ENCODE measurements around the gene SCRT2.
"Not testable (repeated sequence)": the region's sequence is repeated elsewhere in the genome, so short reads cannot be mapped to it uniquely, and the experiment has no call there.

The SCRT2 gene

DNA sequence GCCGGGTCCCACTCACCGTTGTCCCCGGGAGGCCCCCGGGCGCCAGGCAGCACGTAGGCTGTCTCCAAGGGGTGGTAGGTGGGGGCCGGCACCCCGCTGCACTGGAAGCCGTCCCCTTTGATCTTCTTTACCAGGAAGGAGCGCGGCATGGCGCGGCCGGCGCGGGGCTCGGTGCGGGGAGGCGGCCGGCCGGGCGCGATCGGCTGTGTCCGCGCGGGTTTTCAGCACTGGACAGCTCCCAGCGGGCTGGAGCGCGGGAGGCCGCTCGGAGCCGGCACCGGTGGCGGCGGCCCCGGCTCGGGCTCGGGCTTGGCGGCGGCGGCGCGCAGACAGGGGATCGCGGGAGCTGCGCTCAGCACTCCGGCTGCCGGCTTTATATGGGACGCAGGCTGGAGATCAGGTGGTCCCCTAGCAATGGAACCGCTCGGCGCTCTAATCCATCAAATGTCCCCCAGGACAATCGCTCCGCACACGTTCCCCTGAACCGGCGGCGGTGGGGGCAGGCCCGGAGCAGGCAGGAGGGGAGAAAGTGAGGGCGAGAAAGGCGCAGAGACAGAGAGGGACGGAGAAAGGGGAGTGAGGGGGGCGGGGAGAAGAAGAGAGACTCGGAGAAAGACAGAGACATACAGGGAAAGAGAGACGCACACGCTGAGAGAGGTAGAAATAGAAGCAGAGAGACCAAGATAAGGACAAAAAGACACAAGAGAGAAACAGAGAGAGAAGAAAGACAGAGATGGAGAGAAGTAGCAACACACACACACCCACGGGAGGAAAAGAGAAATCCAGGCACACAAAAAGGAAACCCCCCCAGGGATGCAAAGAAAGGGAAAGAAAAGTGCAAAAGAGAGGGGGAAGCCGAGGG is at the start of gene SCRT2:
Gene SCRT2, minus strand, starts transcription at position 350 of the 862 bp plus-strand sequence. Its CDS starts 201 bp downstream, at position 149.
- no peak for TF ChIP-seq ZFX (IDR thresholded peaks at IDR 0.05; ENCODE audit: borderline replicate concordance)
- TF ChIP-seq, protein P1, sequence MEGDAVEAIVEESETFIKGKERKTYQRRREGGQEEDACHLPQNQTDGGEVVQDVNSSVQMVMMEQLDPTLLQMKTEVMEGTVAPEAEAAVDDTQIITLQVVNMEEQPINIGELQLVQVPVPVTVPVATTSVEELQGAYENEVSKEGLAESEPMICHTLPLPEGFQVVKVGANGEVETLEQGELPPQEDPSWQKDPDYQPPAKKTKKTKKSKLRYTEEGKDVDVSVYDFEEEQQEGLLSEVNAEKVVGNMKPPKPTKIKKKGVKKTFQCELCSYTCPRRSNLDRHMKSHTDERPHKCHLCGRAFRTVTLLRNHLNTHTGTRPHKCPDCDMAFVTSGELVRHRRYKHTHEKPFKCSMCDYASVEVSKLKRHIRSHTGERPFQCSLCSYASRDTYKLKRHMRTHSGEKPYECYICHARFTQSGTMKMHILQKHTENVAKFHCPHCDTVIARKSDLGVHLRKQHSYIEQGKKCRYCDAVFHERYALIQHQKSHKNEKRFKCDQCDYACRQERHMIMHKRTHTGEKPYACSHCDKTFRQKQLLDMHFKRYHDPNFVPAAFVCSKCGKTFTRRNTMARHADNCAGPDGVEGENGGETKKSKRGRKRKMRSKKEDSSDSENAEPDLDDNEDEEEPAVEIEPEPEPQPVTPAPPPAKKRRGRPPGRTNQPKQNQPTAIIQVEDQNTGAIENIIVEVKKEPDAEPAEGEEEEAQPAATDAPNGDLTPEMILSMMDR (IDR thresholded peaks at IDR 0.05) = no peak
- peak within 1 kb of the TSS; percentile 70 for H3K27ac ChIP-seq

DNA sequence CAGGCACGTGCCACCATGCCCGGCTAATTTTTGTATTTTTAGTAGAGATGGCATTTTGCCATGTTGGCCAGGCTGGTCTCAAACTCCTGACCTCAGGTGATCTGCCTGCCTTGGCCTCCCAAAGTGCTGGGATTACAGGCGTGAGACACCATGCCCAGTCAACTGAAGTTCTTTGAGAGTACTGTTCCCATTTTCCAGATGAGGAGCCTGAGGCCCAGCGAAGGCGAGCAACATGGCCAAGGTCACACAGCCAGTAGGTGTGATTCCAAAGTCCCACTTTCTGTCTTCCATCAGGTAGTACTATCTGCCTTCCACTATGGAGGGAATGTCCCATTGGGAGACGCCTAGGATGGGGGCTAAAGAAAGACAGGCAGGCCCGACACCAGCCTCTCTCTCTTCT is 49.2 kb upstream of the SCRT2 start:
- not testable (repeated sequence) for H3K27ac ChIP-seq

DNA sequence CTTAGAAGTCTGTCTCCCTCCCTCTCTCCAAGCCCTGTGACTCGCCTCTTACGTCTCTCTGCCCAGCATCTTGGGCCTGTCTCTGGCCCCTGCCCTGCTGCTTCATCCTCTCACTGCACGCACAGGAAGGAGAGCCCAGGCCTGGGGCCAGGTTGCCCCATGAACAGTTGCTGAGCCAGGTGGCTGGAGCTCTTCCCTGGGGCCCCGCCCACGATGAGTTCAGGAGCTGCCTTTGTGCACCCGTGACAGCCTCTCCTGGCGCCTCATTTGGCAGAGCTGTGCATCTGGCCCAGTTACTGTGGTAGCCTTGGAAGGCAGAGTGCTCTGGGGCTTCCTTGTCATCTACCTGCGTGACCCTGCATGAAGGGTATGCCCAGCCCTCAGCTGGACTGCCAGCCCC is 48.2 kb upstream of the SCRT2 start:
- no peak for TF ChIP-seq ZFX (IDR thresholded peaks at IDR 0.05; ENCODE audit: borderline replicate concordance)
- TF ChIP-seq, protein P1 (IDR thresholded peaks at IDR 0.05) = no peak
- H3K27ac ChIP-seq = no peak overlapping the region

DNA sequence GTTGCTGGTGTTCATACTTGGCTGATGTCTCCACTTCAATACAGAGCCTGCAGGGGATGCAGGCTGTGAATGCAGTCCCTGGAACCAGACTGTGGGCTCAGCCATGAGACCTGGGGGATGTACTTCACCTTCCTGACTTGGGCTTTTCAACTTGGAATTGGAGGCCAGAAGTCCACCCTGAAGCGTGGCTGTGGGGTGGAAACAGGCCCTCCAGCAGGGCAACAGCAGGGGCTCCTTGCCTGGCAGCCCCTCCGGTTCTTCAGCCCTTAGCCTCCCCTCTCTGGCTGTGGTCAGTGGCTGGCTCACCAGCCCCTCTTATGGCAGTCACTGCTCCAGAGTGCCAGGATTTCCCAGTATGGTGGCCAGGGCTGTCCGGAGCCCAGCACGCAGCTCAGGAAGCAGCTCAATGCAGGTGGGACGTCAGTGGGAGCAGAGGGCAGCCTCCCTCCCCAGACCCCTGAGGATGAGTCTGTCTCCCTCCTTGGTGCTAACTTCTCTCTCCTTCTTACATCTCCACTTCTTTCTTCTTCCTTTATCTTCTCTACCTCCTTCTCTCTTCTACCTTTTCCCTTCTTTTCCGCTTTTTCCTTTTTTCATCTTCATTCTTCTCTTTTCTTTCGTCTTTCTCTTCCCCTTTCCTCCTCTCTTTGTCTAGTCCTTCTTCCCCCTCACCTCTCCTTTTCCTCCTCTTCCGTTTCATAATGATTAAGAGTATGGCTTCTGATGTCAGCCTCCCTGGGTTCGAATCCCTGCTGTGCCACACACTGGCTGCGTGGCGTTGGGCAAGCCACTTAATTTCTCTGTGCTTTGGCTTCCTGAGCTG is 47.4 kb upstream of the SCRT2 start:
- TF ChIP-seq, protein P1 (IDR thresholded peaks at IDR 0.05) = no peak
- TF ChIP-seq ZFX (IDR thresholded peaks at IDR 0.05; ENCODE audit: borderline replicate concordance) = no peak
- no peak overlapping the region for H3K27ac ChIP-seq

DNA sequence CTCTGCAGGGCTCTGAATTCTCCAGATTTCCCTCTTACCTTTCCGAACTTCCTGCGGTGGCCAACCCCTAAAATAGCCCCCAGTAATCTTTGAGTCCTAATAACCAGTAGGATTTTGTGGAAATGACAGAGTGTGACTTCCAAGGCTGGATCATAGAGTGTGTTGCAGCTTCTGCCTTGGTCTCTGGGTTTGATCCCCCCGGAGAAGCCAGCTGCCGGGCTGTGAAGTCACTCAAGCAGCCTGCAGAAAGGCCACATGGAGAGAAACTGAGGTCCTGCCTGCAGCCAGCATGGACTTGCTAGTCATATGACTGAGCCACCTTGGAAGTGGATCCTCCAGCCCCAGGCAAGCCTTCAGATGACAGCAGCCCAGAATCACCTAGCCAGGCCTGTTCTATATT is 46.3 kb upstream of the SCRT2 start:
- TF ChIP-seq, protein P1 (IDR thresholded peaks at IDR 0.05) = no peak
- no peak for TF ChIP-seq ZFX (IDR thresholded peaks at IDR 0.05; ENCODE audit: borderline replicate concordance)
- no peak overlapping the region for H3K27ac ChIP-seq

DNA sequence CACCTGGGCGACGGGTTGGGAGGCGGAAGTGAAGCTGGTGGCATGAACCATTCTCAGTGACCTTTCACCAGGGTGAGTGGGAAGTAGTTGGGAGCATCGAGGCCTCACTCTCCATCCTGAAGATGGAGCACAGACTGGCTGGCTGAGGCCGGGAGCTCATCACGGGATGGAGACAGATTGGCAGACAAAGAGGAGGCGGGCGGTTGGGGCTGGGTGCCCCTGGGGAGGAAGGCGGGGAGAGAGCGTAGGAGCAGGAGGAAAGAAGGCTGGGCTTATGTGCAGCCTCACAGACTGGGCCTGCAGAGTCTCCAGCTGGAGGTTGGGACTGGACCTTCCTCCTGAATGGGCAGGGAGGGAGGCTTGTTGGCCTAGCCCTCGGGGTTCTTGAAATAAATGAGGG is 44.2 kb upstream of the SCRT2 start:
- no peak for TF ChIP-seq ZFX (IDR thresholded peaks at IDR 0.05; ENCODE audit: borderline replicate concordance)
- TF ChIP-seq, protein P1 (IDR thresholded peaks at IDR 0.05) = no peak
- no peak overlapping the region for H3K27ac ChIP-seq

DNA sequence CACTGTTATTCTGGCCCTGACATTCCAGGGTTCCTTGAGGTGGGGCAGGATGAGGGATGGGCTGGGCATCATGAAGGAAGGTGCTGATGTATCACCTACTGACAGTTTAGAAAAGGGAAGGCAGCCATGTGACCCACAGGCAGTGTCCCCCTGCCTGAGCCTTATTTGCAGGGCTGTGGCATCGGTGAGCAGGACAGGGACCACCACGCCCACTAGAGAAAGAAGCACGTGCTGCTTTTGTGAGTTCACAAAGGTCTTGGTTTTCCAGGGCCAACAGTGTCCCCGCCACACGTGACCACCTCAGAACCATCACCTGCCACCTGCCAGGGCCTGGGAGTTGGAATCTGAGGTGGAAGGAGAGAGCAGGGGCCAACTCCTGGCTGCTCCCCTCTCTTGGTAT is 43.5 kb upstream of the SCRT2 start:
- TF ChIP-seq, protein P1 (IDR thresholded peaks at IDR 0.05) = no peak
- H3K27ac ChIP-seq = no peak overlapping the region

All from 22Rv1 (cell line).